NB4 (cell line): ENCODE data around the gene RSRC1.

Experiments
- DNase-seq: peaks from one replicate; pipeline ENCODE4 v3.0.0; 2010; ENCODE audit warnings: low read depth
- H3K4me3 ChIP-seq: one replicate; pipeline ENCODE4 v1.5.1; 2011; ENCODE audit warnings: mild to moderate bottlenecking, low read depth, low read length, moderate library complexity
- CTCF ChIP-seq: IDR thresholded peaks from one replicate; pipeline ENCODE4 v1.5.1; 2012; ENCODE audit warnings: low read depth, low read length
- MAX ChIP-seq: IDR thresholded peaks from 2 replicates; pipeline ENCODE4 v1.6.1; 2011; ENCODE audit warnings: low read depth, low read length
- MYC ChIP-seq: IDR thresholded peaks from 2 replicates; pipeline ENCODE4 v1.6.1; 2011; ENCODE audit warnings: low read depth, low read length
- POLR2A ChIP-seq: IDR thresholded peaks from 2 replicates; pipeline ENCODE4 v1.6.1; 2011; ENCODE audit warnings: mild to moderate bottlenecking; ENCODE audit not compliant: insufficient read length; ENCODE audit errors: extremely low read depth

Gene RSRC1

GRCh38 chr3:158106766-158107471 lies 3.0 kb upstream of the RSRC1 start:
- no peak overlapping the region for H3K4me3 ChIP-seq
- TF ChIP-seq POLR2A (no peak), MYC (no peak), CTCF (no peak), MAX (no peak)
- no peak for DNase-seq

- DNase-seq = no peak
- H3K4me3 ChIP-seq = no peak overlapping the region
- no peak for TF ChIP-seq CTCF
- no peak for TF ChIP-seq POLR2A
- no peak for TF ChIP-seq MYC
- no peak for TF ChIP-seq MAX
Measured at GRCh38 chr3:158107605-158108444, 2.1 kb upstream of the RSRC1 start.

GRCh38 chr3:158108445-158108985 lies 1.4 kb upstream of the RSRC1 start:
- DNase-seq = no peak
- TF ChIP-seq POLR2A (no peak), CTCF (no peak), MYC (no peak), MAX (no peak)
- H3K4me3 ChIP-seq = no peak overlapping the region

GRCh38 chr3:158109295-158109803 lies 540 bp upstream of the RSRC1 start:
- no peak for DNase-seq
- TF ChIP-seq POLR2A (no peak), CTCF (no peak), MAX (no peak), MYC (no peak)

GRCh38 chr3:158110658-158111018 lies 749 bp downstream of the RSRC1 start:
- DNase-seq = no peak
- no peak for TF ChIP-seq CTCF
- TF ChIP-seq POLR2A = no peak
- 0 out of 2 replicates have a peak, but pooled peaks have one; percentile 45 for TF ChIP-seq MYC
- TF ChIP-seq MAX = peak; percentile 78
- peak overlapping the region; percentile 87 for H3K4me3 ChIP-seq

More at GRCh38 chr3:158109295-158109803, 540 bp upstream of the RSRC1 start:
- H3K4me3 ChIP-seq = peak overlapping the region; percentile 87
